22Rv1 (cell line): ENCODE results near the gene A3GALT2.

Source experiments
- ZFX ChIP-seq: fragments of 450-650 bp; IDR thresholded peaks from 2 replicates; pipeline ENCODE4 v1.6.1; 2017; ENCODE audit warnings: antibody characterized with exemption, borderline replicate concordance
- TF ChIP-seq, protein P1 (sequence below): fragments of 450-650 bp; IDR thresholded peaks from 2 replicates; pipeline ENCODE4 v1.5.1; 2017; ENCODE audit warnings: mild to moderate bottlenecking

DNA sequence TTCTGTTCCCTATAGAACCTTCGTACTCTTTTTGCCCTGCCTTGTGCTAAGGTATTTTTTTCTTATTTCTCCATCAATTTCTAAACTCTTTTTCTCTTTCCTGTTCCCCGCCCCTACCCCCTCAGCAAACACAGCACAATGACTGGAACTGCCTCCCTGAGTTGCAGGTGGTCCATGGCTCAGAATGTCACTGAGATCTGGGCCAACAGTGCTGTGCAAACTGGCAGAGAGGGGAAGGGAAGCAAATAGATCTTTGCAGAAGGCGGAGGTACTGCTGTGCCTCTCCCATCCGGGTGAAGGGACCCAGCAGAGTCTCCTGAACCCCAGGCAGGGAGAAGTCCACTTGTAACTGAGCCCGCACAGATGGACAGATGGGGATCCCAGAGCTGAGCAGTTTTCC, 32.6 kb upstream of the A3GALT2 start:
- TF ChIP-seq, protein P1, sequence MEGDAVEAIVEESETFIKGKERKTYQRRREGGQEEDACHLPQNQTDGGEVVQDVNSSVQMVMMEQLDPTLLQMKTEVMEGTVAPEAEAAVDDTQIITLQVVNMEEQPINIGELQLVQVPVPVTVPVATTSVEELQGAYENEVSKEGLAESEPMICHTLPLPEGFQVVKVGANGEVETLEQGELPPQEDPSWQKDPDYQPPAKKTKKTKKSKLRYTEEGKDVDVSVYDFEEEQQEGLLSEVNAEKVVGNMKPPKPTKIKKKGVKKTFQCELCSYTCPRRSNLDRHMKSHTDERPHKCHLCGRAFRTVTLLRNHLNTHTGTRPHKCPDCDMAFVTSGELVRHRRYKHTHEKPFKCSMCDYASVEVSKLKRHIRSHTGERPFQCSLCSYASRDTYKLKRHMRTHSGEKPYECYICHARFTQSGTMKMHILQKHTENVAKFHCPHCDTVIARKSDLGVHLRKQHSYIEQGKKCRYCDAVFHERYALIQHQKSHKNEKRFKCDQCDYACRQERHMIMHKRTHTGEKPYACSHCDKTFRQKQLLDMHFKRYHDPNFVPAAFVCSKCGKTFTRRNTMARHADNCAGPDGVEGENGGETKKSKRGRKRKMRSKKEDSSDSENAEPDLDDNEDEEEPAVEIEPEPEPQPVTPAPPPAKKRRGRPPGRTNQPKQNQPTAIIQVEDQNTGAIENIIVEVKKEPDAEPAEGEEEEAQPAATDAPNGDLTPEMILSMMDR = no peak
- TF ChIP-seq ZFX = no peak
